ENCODE results near the gene ACTN3.
A peak's percentile ranks its signal among the peaks of the same experiment; 100 is the strongest.
"Not testable (repeated sequence)": the region's sequence is repeated elsewhere in the genome, so short reads cannot be mapped to it uniquely, and the experiment has no call there.

Gene ACTN3

GRCh38 chr11:66593303-66593635 lies 46.6 kb downstream of the ACTN3 start:
- no peaks in the 10 kb centered on the region for H3K9me3 ChIP-seq (ENCODE audit: control insufficient read depth in 1 of 2, low read length in 2 of 2)

DNA sequence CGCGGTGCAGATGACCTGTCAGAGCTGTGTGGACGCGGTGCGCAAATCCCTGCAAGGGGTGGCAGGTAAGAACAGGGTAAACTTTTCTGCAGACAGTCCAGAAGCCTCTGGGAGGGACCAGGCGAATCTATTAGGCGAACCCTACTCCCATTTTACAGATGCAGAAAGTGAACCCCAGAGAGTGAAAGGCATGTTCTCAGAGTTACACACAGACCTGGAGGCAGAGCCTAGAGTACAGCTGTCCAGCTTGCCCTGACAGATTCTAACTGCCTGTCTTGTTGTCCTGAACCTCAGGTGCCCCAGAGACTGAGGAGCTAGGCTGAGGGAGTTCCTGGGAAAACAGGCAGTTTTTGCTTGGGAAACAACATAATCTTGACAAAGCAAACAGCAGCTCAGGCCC lies 46.9 kb downstream of the ACTN3 start:
- no peaks in the 10 kb centered on the region for H3K27me3 ChIP-seq (ENCODE audit: control insufficient read depth in 1 of 2, insufficient read depth in 2 of 2, low read length in 2 of 2)
- no peaks in the 10 kb centered on the region for H3K36me3 ChIP-seq (ENCODE audit: control insufficient read depth in 1 of 2, insufficient read depth in 2 of 2, low read length in 2 of 2)
- H3K27ac ChIP-seq (ENCODE audit: low read depth, low read length), result no peak overlapping the region
- H3K9ac ChIP-seq (ENCODE audit: low read depth in 1 of 2, low read length in 2 of 2), result peak overlapping the region; percentile 73 to 99
- no peaks in the 10 kb centered on the region for H3K9me3 ChIP-seq (ENCODE audit: control insufficient read depth in 1 of 2, low read length in 2 of 2)
- peaks cover 29 to 38% of the 10 kb centered on the region in 2 donors for H3K4me1 ChIP-seq (ENCODE audit: control insufficient read depth in 1 of 2, insufficient read depth in 2 of 2, low read length in 2 of 2)
- peak overlapping the region; percentile 88 to 93 for H3K4me3 ChIP-seq (ENCODE audit: low read depth in 1 of 2, low read length in 2 of 2)

More at GRCh38 chr11:66593303-66593635, 46.6 kb downstream of the ACTN3 start:
- Histone ChIP-seq H3K27ac (ENCODE audit: low read depth, low read length) (peak overlapping the region; percentile 59), H3K4me1 (ENCODE audit: control insufficient read depth in 1 of 2, insufficient read depth in 2 of 2, low read length in 2 of 2) (peaks cover 29 to 38% of the 10 kb centered on the region in 2 donors), H3K36me3 (ENCODE audit: control insufficient read depth in 1 of 2, insufficient read depth in 2 of 2, low read length in 2 of 2) (no peaks in the 10 kb centered on the region), H3K27me3 (ENCODE audit: control insufficient read depth in 1 of 2, insufficient read depth in 2 of 2, low read length in 2 of 2) (no peaks in the 10 kb centered on the region), H3K4me3 (ENCODE audit: low read depth in 1 of 2, low read length in 2 of 2) (peak overlapping the region; percentile 88 to 93), H3K9ac (ENCODE audit: low read depth in 1 of 2, low read length in 2 of 2) (peak overlapping the region; percentile 73 to 99)

DNA sequence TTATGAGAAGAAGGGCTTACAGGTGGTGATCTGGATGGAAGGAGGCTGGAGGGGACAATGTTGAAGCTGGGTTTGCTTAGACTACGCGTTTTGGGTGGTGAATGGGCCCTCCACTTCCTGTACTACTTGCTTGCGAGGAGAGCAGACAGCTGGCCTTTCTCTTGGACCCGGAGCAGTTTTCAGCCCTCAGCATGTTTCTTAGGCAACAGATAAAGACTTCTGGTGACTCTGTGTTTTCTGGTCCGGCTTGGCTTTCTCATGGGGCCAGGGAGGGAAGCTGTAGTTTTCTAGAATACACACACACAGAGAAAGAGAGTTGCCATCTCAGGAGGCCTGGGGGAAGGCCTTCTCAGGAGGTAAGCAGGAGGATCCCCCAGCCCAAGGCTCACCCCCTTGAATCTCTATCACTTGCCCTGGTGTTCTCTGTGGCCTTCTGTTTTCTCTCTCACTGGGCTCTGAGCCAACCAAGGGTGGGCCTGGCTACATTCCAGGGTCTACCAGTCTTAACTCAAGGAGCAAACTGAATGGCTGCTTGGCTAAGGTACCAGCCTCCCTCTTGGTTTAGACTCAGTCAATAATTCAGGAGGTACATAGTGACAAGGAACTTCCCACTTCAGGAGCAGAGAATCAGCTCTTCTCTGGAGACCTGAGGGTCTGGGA lies 48.7 kb downstream of the ACTN3 start:
- H3K36me3 ChIP-seq (ENCODE audit: control insufficient read depth in 1 of 2, insufficient read depth in 2 of 2, low read length in 2 of 2), result peaks cover 3 to 13% of the 10 kb centered on the region in 2 donors
- peaks cover 29 to 38% of the 10 kb centered on the region in 2 donors for H3K4me1 ChIP-seq (ENCODE audit: control insufficient read depth in 1 of 2, insufficient read depth in 2 of 2, low read length in 2 of 2)
- no peak overlapping the region for H3K9ac ChIP-seq (ENCODE audit: low read depth in 1 of 2, low read length in 2 of 2)
- no peaks in the 10 kb centered on the region for H3K9me3 ChIP-seq (ENCODE audit: control insufficient read depth in 1 of 2, low read length in 2 of 2)
- H3K27me3 ChIP-seq (ENCODE audit: control insufficient read depth in 1 of 2, insufficient read depth in 2 of 2, low read length in 2 of 2), result no peaks in the 10 kb centered on the region
- H3K27ac ChIP-seq (ENCODE audit: low read depth, low read length), result no peak overlapping the region
- H3K4me3 ChIP-seq (ENCODE audit: low read depth in 1 of 2, low read length in 2 of 2), result no peak overlapping the region

GRCh38 chr11:66598993-66599392 lies 52.3 kb downstream of the ACTN3 start:
- H3K27ac ChIP-seq (ENCODE audit: low read depth, low read length), result no peak overlapping the region

GRCh38 chr11:66600219-66600618 lies 53.5 kb downstream of the ACTN3 start:
- Histone ChIP-seq H3K9ac (ENCODE audit: low read depth in 1 of 2, low read length in 2 of 2) (no peak overlapping the region), H3K4me3 (ENCODE audit: low read depth in 1 of 2, low read length in 2 of 2) (no peak overlapping the region), H3K9me3 (ENCODE audit: control insufficient read depth in 1 of 2, low read length in 2 of 2) (no peaks in the 10 kb centered on the region), H3K36me3 (ENCODE audit: control insufficient read depth in 1 of 2, insufficient read depth in 2 of 2, low read length in 2 of 2) (peaks cover 6 to 28% of the 10 kb centered on the region in 2 donors), H3K4me1 (ENCODE audit: control insufficient read depth in 1 of 2, insufficient read depth in 2 of 2, low read length in 2 of 2) (peaks cover 9 to 14% of the 10 kb centered on the region in 2 donors), H3K27ac (ENCODE audit: low read depth, low read length) (no peak overlapping the region), H3K27me3 (ENCODE audit: control insufficient read depth in 1 of 2, insufficient read depth in 2 of 2, low read length in 2 of 2) (no peaks in the 10 kb centered on the region)

More at GRCh38 chr11:66598993-66599392, 52.3 kb downstream of the ACTN3 start:
- peaks cover 16 to 21% of the 10 kb centered on the region in 2 donors for H3K4me1 ChIP-seq (ENCODE audit: control insufficient read depth in 1 of 2, insufficient read depth in 2 of 2, low read length in 2 of 2)
- no peaks in the 10 kb centered on the region for H3K9me3 ChIP-seq (ENCODE audit: control insufficient read depth in 1 of 2, low read length in 2 of 2)
- H3K36me3 ChIP-seq (ENCODE audit: control insufficient read depth in 1 of 2, insufficient read depth in 2 of 2, low read length in 2 of 2), result peaks cover 3 to 25% of the 10 kb centered on the region in 2 donors
- no peak overlapping the region for H3K4me3 ChIP-seq (ENCODE audit: low read depth in 1 of 2, low read length in 2 of 2)
- H3K9ac ChIP-seq (ENCODE audit: low read depth in 1 of 2, low read length in 2 of 2), result no peak overlapping the region
- no peaks in the 10 kb centered on the region for H3K27me3 ChIP-seq (ENCODE audit: control insufficient read depth in 1 of 2, insufficient read depth in 2 of 2, low read length in 2 of 2)

DNA sequence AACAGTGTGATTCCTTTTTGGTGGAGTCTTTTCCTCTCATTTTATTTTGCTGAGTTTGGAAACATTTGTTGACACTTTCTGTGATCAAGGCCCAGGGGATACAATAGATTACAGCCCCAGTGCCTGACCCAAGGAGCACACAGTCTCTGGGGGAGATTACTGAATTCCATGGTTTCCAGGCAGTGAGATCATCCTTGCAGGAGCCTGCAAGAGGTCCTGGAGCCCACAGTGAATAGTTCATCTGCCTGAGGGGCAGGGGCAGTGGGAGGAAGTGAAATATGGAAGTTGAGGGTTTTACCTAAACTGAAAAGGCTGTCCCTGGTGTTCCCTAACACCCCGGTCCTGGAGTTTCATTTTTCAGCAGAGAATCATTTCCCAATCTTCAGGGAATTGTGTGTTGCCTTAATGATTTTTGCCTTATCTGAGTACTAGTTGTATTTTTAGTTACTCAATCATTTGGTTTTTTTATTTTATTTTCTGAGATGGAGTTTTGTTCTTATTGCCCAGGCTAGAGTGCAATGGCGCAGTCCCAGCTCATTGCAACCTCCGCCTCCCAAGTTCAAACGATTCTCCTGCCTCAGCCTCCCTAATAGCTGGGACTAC lies 54.0 kb downstream of the ACTN3 start:
- Histone ChIP-seq H3K4me3 (ENCODE audit: low read depth in 1 of 2, low read length in 2 of 2) (no peak overlapping the region), H3K9me3 (ENCODE audit: control insufficient read depth in 1 of 2, low read length in 2 of 2) (no peaks in the 10 kb centered on the region), H3K27ac (ENCODE audit: low read depth, low read length) (no peak overlapping the region), H3K4me1 (ENCODE audit: control insufficient read depth in 1 of 2, insufficient read depth in 2 of 2, low read length in 2 of 2) (peaks cover 4 to 8% of the 10 kb centered on the region in 2 donors), H3K36me3 (ENCODE audit: control insufficient read depth in 1 of 2, insufficient read depth in 2 of 2, low read length in 2 of 2) (peaks cover 10 to 33% of the 10 kb centered on the region in 2 donors), H3K27me3 (ENCODE audit: control insufficient read depth in 1 of 2, insufficient read depth in 2 of 2, low read length in 2 of 2) (no peaks in the 10 kb centered on the region), H3K9ac (ENCODE audit: low read depth in 1 of 2, low read length in 2 of 2) (no peak overlapping the region)

- Histone ChIP-seq H3K27ac (ENCODE audit: low read depth, low read length) (no peak overlapping the region), H3K4me3 (ENCODE audit: low read depth in 1 of 2, low read length in 2 of 2) (no peak overlapping the region), H3K36me3 (ENCODE audit: control insufficient read depth in 1 of 2, insufficient read depth in 2 of 2, low read length in 2 of 2) (peaks cover 10 to 40% of the 10 kb centered on the region in 2 donors)
Measured at GRCh38 chr11:66603072-66603471, 56.4 kb downstream of the ACTN3 start.

GRCh38 chr11:66604155-66604554 lies 57.5 kb downstream of the ACTN3 start:
- H3K27me3 ChIP-seq (ENCODE audit: control insufficient read depth in 1 of 2, insufficient read depth in 2 of 2, low read length in 2 of 2), result no peaks in the 10 kb centered on the region
- no peak overlapping the region for H3K9ac ChIP-seq (ENCODE audit: low read depth in 1 of 2, low read length in 2 of 2)
- peaks cover 10 to 37% of the 10 kb centered on the region in 2 donors for H3K36me3 ChIP-seq (ENCODE audit: control insufficient read depth in 1 of 2, insufficient read depth in 2 of 2, low read length in 2 of 2)
- H3K9me3 ChIP-seq (ENCODE audit: control insufficient read depth in 1 of 2, low read length in 2 of 2), result no peaks in the 10 kb centered on the region
- no peak overlapping the region for H3K4me3 ChIP-seq (ENCODE audit: low read depth in 1 of 2, low read length in 2 of 2)
- H3K4me1 ChIP-seq (ENCODE audit: control insufficient read depth in 1 of 2, insufficient read depth in 2 of 2, low read length in 2 of 2), result peaks cover 6 to 14% of the 10 kb centered on the region in 2 donors
- no peak overlapping the region for H3K27ac ChIP-seq (ENCODE audit: low read depth, low read length)

More at GRCh38 chr11:66603072-66603471, 56.4 kb downstream of the ACTN3 start:
- peaks cover 6 to 14% of the 10 kb centered on the region in 2 donors for H3K4me1 ChIP-seq (ENCODE audit: control insufficient read depth in 1 of 2, insufficient read depth in 2 of 2, low read length in 2 of 2)
- H3K27me3 ChIP-seq (ENCODE audit: control insufficient read depth in 1 of 2, insufficient read depth in 2 of 2, low read length in 2 of 2), result no peaks in the 10 kb centered on the region
- H3K9ac ChIP-seq (ENCODE audit: low read depth in 1 of 2, low read length in 2 of 2), result no peak overlapping the region
- H3K9me3 ChIP-seq (ENCODE audit: control insufficient read depth in 1 of 2, low read length in 2 of 2), result no peaks in the 10 kb centered on the region

- Histone ChIP-seq H3K4me3 (ENCODE audit: low read depth in 1 of 2, low read length in 2 of 2) (peak overlapping the region in 1 of 2 donors; percentile 7), H3K36me3 (ENCODE audit: control insufficient read depth in 1 of 2, insufficient read depth in 2 of 2, low read length in 2 of 2) (peaks cover 7 to 23% of the 10 kb centered on the region in 2 donors), H3K4me1 (ENCODE audit: control insufficient read depth in 1 of 2, insufficient read depth in 2 of 2, low read length in 2 of 2) (peaks cover 6 to 22% of the 10 kb centered on the region in 2 donors), H3K27ac (ENCODE audit: low read depth, low read length) (peak overlapping the region; percentile 53)
- not testable (repeated sequence) for H3K9me3 ChIP-seq (ENCODE audit: control insufficient read depth in 1 of 2, low read length in 2 of 2); H3K9ac ChIP-seq (ENCODE audit: low read depth in 1 of 2, low read length in 2 of 2); H3K27me3 ChIP-seq (ENCODE audit: control insufficient read depth in 1 of 2, insufficient read depth in 2 of 2, low read length in 2 of 2)
Measured at GRCh38 chr11:66606608-66607007, 59.9 kb downstream of the ACTN3 start.

DNA sequence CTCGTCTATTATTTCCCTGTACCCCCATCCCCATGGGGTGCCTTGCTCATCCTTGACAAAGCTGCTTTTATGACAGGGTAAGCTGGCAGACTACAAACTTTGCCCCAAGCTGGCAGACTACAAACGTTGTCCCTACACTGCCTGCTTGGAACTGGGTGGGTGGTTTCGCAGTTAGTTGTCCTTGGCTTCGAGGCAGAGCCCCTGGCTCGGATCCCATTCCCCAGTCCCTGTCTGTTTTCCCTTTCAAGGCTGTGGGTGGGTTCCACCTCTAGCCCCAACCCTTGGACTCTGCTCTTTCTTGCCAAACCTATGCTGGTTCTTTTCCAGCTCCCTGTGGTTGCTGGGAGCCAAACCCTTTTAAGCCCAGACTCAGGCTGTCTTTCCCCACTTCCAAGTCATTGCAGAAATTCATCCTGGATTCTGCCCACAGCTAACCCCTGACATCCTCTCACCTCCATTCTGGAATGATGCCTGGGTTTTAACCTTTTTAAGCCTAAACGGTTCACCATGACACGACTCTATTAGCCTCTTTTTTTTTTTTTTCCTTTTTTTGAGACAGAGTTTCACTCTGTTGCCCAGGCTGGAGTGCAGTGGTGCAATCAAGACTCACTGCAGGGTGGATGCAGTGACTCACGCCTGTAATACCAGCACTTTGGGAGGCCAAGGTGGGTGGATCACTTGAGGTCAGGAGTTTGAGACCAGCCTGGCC lies 60.6 kb downstream of the ACTN3 start:
- Histone ChIP-seq H3K27me3 (ENCODE audit: control insufficient read depth in 1 of 2, insufficient read depth in 2 of 2, low read length in 2 of 2) (no peaks in the 10 kb centered on the region), H3K4me1 (ENCODE audit: control insufficient read depth in 1 of 2, insufficient read depth in 2 of 2, low read length in 2 of 2) (peaks cover 6 to 22% of the 10 kb centered on the region in 2 donors), H3K9me3 (ENCODE audit: control insufficient read depth in 1 of 2, low read length in 2 of 2) (no peaks in the 10 kb centered on the region), H3K27ac (ENCODE audit: low read depth, low read length) (peak overlapping the region; percentile 53), H3K9ac (ENCODE audit: low read depth in 1 of 2, low read length in 2 of 2) (peak overlapping the region in 1 of 2 donors; percentile 32), H3K36me3 (ENCODE audit: control insufficient read depth in 1 of 2, insufficient read depth in 2 of 2, low read length in 2 of 2) (peaks cover 7 to 23% of the 10 kb centered on the region in 2 donors), H3K4me3 (ENCODE audit: low read depth in 1 of 2, low read length in 2 of 2) (peak overlapping the region in 1 of 2 donors; percentile 7)
